HepG2 (cell line): ENCODE results near the gene TBC1D16. TPM values are rescaled to one million over a fixed set of nuclear protein-coding genes. Genes with fewer than 3 reads are reported as not detected.
A peak's percentile ranks its signal among the peaks of the same experiment; 100 is the strongest.

ENCODE experiments used
- GABPB1 ChIP-seq: IDR thresholded peaks from 2 replicates; pipeline ENCODE4 v1.6.1; 2016; ENCODE audit warnings: mild to moderate bottlenecking, missing genetic modification reagents, moderate library complexity, missing compliant biosample characterization
- GATAD2A ChIP-seq: IDR thresholded peaks from 2 replicates; pipeline ENCODE4 v1.6.1; 2016
- KDM5B ChIP-seq: sonication (generic); formaldehyde crosslinking; IDR thresholded peaks from 2 replicates; pipeline ENCODE4 v1.4.0; 2020; ENCODE audit warnings: missing genetic modification reagents, mild to moderate bottlenecking, borderline replicate concordance
- MBD4 ChIP-seq: IDR thresholded peaks from 2 replicates; pipeline ENCODE4 v1.6.1; 2012; ENCODE audit warnings: low read length, inconsistent platforms, borderline replicate concordance
- PHF20 ChIP-seq: sonication (generic); formaldehyde crosslinking; IDR thresholded peaks from 2 replicates; pipeline ENCODE4 v1.5.0; 2020; ENCODE audit warnings: mild to moderate bottlenecking, missing genetic modification reagents
- SMAD1 ChIP-seq: sonication (generic); formaldehyde crosslinking; IDR thresholded peaks from 2 replicates; pipeline ENCODE4 v1.4.0; 2020; ENCODE audit warnings: missing genetic modification reagents, low read depth, mild to moderate bottlenecking, borderline replicate concordance
- SMAD9 ChIP-seq: sonication (generic); formaldehyde crosslinking; IDR thresholded peaks from 2 replicates; pipeline ENCODE4 v1.5.1; 2020; ENCODE audit warnings: mild to moderate bottlenecking, missing genetic modification reagents
- THAP7 ChIP-seq: sonication (generic); formaldehyde crosslinking; IDR thresholded peaks from 2 replicates; pipeline ENCODE4 v1.8.1; 2023; ENCODE audit warnings: mild to moderate bottlenecking, missing genetic modification reagents
- ZBTB49 ChIP-seq: sonication (generic); formaldehyde crosslinking; IDR thresholded peaks from 2 replicates; pipeline ENCODE4 v1.4.0; 2020; ENCODE audit warnings: missing genetic modification reagents, borderline replicate concordance
- ZNF10 ChIP-seq: sonication (generic); formaldehyde crosslinking; IDR thresholded peaks from 2 replicates; pipeline ENCODE4 v1.4.0; 2020; ENCODE audit warnings: mild to moderate bottlenecking, low read depth, missing genetic modification reagents, borderline replicate concordance
- ZNF33B ChIP-seq: sonication (generic); formaldehyde crosslinking; IDR thresholded peaks from 2 replicates; pipeline ENCODE4 v1.5.1; 2020; ENCODE audit warnings: mild to moderate bottlenecking, missing genetic modification reagents
- ZNF549 ChIP-seq: sonication (generic); formaldehyde crosslinking; IDR thresholded peaks from 2 replicates; pipeline ENCODE4 v1.5.0; 2020; ENCODE audit warnings: missing genetic modification reagents
- ZNF580 ChIP-seq: IDR thresholded peaks from 2 replicates; pipeline ENCODE4 v1.6.1; 2016; ENCODE audit warnings: low read depth, borderline replicate concordance
- ZNF644 ChIP-seq: IDR thresholded peaks from 2 replicates; pipeline ENCODE4 v1.6.1; 2016; ENCODE audit warnings: low read depth
- ZNF670 ChIP-seq: sonication (generic); formaldehyde crosslinking; IDR thresholded peaks from 2 replicates; pipeline ENCODE4 v1.8.0; 2022; ENCODE audit warnings: mild to moderate bottlenecking, missing genetic modification reagents, borderline replicate concordance
- ZNF75D ChIP-seq: sonication (generic); formaldehyde crosslinking; IDR thresholded peaks from 2 replicates; pipeline ENCODE4 v1.8.1; 2023; ENCODE audit warnings: missing genetic modification reagents, mild to moderate bottlenecking, borderline replicate concordance
- polyA plus RNA-seq, 8 experiments: library from polyadenylated mRNA; depleted of rRNA in 3 of 8; stranded (reverse) in 7 of 8; unstranded in 1 of 8; fragments of >200 nt; fragmentation: Illumina TruSeq in 4 of 8; extraction: Trizol in 4 of 8; gene quantifications; 2 replicates each; pipeline versions ENCODE4 v1.2.1 to v1.2.3, GENCODE V29; 2011 to 2016; ENCODE audit warnings: low read depth in 4 of 8, missing spikeins in 1 of 8, mixed read lengths in 1 of 8; ENCODE audit not compliant: insufficient read depth in 1 of 8
- total RNA-seq, 5 experiments: library from RNA; depleted of rRNA; stranded (reverse); fragments of >200 nt; fragmentation: Illumina TruSeq; extraction: Trizol; gene quantifications; 2 replicates each; pipeline ENCODE4 v1.2.3, GENCODE V29; 2016; ENCODE audit warnings: low read depth in 1 of 5
- TF ChIP-seq, protein P1 (sequence below): sonication (generic); formaldehyde crosslinking; IDR thresholded peaks from 2 replicates; pipeline ENCODE4 v1.5.1; 2020; ENCODE audit warnings: mild to moderate bottlenecking, missing genetic modification reagents
- TF ChIP-seq, protein P2 (sequence below): sonication (generic); formaldehyde crosslinking; IDR thresholded peaks from 2 replicates; pipeline ENCODE4 v1.5.1; 2020; ENCODE audit warnings: mild to moderate bottlenecking, moderate library complexity, missing genetic modification reagents
- TF ChIP-seq, protein P3 (sequence below): sonication (generic); formaldehyde crosslinking; IDR thresholded peaks from 2 replicates; pipeline ENCODE4 v1.8.0; 2022; ENCODE audit warnings: mild to moderate bottlenecking, missing genetic modification reagents, borderline replicate concordance

Gene TBC1D16
- total and polyA plus RNA-seq, 2 of the 13 experiments (the other 11 are each of a cell fraction or from before 2014, with no cell fraction given) = 14.9 to 24.9 TPM

- TF ChIP-seq ZNF644 (CRISPR knock-in tag) (no peak), ZBTB49 (CRISPR knock-in tag) (no peak), SMAD1 (CRISPR knock-in tag) (no peak), ZNF75D (no peak), THAP7 (CRISPR knock-in tag) (no peak), SMAD9 (no peak), MBD4 (no peak), PHF20 (CRISPR knock-in tag) (no peak), ZNF580 (CRISPR knock-in tag) (peak; percentile 63; the same call in 1 of the 2 replicates), GATAD2A (CRISPR knock-in tag) (peak; percentile 88), GABPB1 (peak; percentile 60), ZNF10 (CRISPR knock-in tag) (no peak), ZNF670 (CRISPR knock-in tag) (no peak), ZNF33B (no peak), KDM5B (no peak), ZNF549 (no peak)
- TF ChIP-seq, protein P1, sequence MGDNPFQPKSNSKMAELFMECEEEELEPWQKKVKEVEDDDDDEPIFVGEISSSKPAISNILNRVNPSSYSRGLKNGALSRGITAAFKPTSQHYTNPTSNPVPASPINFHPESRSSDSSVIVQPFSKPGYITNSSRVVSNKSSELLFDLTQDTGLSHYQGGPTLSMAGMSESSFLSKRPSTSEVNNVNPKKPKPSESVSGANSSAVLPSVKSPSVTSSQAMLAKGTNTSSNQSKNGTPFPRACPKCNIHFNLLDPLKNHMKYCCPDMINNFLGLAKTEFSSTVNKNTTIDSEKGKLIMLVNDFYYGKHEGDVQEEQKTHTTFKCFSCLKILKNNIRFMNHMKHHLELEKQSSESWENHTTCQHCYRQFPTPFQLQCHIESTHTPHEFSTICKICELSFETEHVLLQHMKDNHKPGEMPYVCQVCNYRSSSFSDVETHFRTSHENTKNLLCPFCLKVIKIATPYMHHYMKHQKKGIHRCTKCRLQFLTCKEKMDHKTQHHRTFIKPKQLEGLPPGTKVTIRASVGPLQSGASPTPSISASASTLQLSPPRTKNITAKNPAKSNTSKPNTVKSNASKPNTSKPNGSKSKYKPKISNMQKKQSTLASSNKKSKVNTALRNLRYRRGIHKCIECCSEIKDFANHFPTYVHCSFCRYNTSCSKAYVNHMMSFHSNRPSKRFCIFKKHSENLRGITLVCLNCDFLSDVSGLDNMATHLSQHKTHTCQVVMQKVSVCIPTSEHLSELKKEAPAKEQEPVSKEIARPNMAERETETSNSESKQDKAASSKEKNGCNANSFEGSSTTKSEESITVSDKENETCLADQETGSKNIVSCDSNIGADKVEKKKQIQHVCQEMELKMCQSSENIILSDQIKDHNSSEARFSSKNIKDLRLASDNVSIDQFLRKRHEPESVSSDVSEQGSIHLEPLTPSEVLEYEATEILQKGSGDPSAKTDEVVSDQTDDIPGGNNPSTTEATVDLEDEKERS (CRISPR knock-in tag) = no peak
- TF ChIP-seq, protein P2, sequence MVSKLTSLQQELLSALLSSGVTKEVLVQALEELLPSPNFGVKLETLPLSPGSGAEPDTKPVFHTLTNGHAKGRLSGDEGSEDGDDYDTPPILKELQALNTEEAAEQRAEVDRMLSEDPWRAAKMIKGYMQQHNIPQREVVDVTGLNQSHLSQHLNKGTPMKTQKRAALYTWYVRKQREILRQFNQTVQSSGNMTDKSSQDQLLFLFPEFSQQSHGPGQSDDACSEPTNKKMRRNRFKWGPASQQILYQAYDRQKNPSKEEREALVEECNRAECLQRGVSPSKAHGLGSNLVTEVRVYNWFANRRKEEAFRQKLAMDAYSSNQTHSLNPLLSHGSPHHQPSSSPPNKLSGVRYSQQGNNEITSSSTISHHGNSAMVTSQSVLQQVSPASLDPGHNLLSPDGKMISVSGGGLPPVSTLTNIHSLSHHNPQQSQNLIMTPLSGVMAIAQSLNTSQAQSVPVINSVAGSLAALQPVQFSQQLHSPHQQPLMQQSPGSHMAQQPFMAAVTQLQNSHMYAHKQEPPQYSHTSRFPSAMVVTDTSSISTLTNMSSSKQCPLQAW = peak; percentile 77
- TF ChIP-seq, protein P3, sequence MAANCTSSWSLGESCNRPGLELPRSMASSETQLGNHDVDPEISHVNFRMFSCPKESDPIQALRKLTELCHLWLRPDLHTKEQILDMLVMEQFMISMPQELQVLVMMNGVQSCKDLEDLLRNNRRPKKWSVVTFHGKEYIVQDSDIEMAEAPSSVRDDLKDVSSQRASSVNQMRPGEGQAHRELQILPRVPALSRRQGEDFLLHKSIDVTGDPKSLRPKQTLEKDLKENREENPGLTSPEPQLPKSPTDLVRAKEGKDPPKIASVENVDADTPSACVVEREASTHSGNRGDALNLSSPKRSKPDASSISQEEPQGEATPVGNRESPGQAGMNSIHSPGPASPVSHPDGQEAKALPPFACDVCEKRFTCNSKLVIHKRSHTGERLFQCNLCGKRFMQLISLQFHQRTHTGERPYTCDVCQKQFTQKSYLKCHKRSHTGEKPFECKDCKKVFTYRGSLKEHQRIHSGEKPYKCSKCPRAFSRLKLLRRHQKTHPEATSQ (CRISPR knock-in tag) = no peak
Observed at GRCh38 chr17:80068301-80069222, 32.9 kb upstream of the TBC1D16 start (continued).
